Activated naive CD8-positive, alpha-beta T cell treated with anti-CD3 and anti-CD28 coated beads for 36 hours (primary cell): Measurements from ENCODE around the gene DUSP16. TPM values are rescaled to one million over a fixed set of nuclear protein-coding genes. Genes with fewer than 3 reads are reported as not detected.
A peak's percentile ranks its signal among the peaks of the same experiment; 100 is the strongest.
"Not testable (repeated sequence)": the region's sequence is repeated elsewhere in the genome, so short reads cannot be mapped to it uniquely, and the experiment has no call there.

Source experiments
- DNase-seq: peaks from one replicate; pipeline ENCODE4 v3.0.0; 2021
- H3K27ac Mint-ChIP-seq: one replicate; pipeline ENCODE4 v1.8.0; 2022; ENCODE audit warnings: mild to moderate bottlenecking, moderate library complexity, mixed read lengths
- H3K27me3 Mint-ChIP-seq: one replicate; pipeline ENCODE4 v1.8.0; 2022; ENCODE audit warnings: mild to moderate bottlenecking, mixed read lengths
- H3K36me3 Mint-ChIP-seq: one replicate; pipeline ENCODE4 v1.8.0; 2021; ENCODE audit warnings: mild to moderate bottlenecking, mixed read lengths
- H3K4me1 Mint-ChIP-seq: one replicate; pipeline ENCODE4 v1.8.0; 2021; ENCODE audit warnings: mixed read lengths
- H3K4me3 Mint-ChIP-seq: one replicate; pipeline ENCODE4 v1.8.0; 2022; ENCODE audit warnings: mild to moderate bottlenecking, moderate library complexity, mixed read lengths
- H3K9me3 Mint-ChIP-seq: one replicate; pipeline ENCODE4 v1.8.0; 2022; ENCODE audit warnings: mixed read lengths
- total RNA-seq, 2 experiments: library from RNA; stranded (reverse); gene quantifications; one replicate each; pipeline ENCODE4 v1.2.3, GENCODE V29; 2021

Gene DUSP16
- 10 to 100 TPM; 21.6 to 24.4 TPM for total RNA-seq

GRCh38 chr12:12562585-12563261, at the start of gene DUSP16:
TSS of gene DUSP16 (minus strand) at chr12:12562863. CDS start at chr12:12521098, 41,765 bp downstream.
- peaks cover 16% of the 10 kb centered on the region for H3K36me3 Mint-ChIP-seq
- no peaks in the 10 kb centered on the region for H3K27me3 Mint-ChIP-seq
- peaks cover 20% of the 10 kb centered on the region for H3K4me1 Mint-ChIP-seq
- peak; percentile 76 for DNase-seq
- H3K4me3 Mint-ChIP-seq = peak within 1 kb of the TSS; percentile 83
- H3K9me3 Mint-ChIP-seq = no peaks in the 10 kb centered on the region
- peak within 1 kb of the TSS; percentile 91 for H3K27ac Mint-ChIP-seq

- DNase-seq = no peak
- Mint-ChIP-seq H3K27me3 (no peaks in the 10 kb centered on the region), H3K4me3 (peak overlapping the region; percentile 81), H3K9me3 (peaks cover 3% of the 10 kb centered on the region), H3K27ac (peak overlapping the region; percentile 98), H3K36me3 (peaks cover 14% of the 10 kb centered on the region), H3K4me1 (peaks cover 33% of the 10 kb centered on the region)
These were observed 49.7 kb upstream of the DUSP16 start for GRCh38 chr12:12612358-12612757.

- DNase-seq = peak; percentile 87
- H3K4me3 Mint-ChIP-seq = peak within 1 kb of the TSS; percentile 81
- peaks cover 10% of the 10 kb centered on the region for H3K36me3 Mint-ChIP-seq
- H3K4me1 Mint-ChIP-seq = peaks cover 32% of the 10 kb centered on the region
- no peaks in the 10 kb centered on the region for H3K27me3 Mint-ChIP-seq
- peaks cover 3% of the 10 kb centered on the region for H3K9me3 Mint-ChIP-seq
- peak within 1 kb of the TSS; percentile 98 for H3K27ac Mint-ChIP-seq
These were observed 49.0 kb upstream of the DUSP16 start, which contains the start of gene CREBL2 for GRCh38 chr12:12611512-12612306. TSS of gene CREBL2 (plus strand) at chr12:12611876. CDS start at chr12:12612173, 297 bp downstream.

GRCh38 chr12:12610711-12611110, 48.0 kb upstream of the DUSP16 start:
- peaks cover 27% of the 10 kb centered on the region for H3K4me1 Mint-ChIP-seq
- DNase-seq = no peak
- peaks cover 8% of the 10 kb centered on the region for H3K36me3 Mint-ChIP-seq
- peak overlapping the region; percentile 98 for H3K27ac Mint-ChIP-seq
- peaks cover 3% of the 10 kb centered on the region for H3K9me3 Mint-ChIP-seq
- H3K4me3 Mint-ChIP-seq = peak overlapping the region; percentile 81
- no peaks in the 10 kb centered on the region for H3K27me3 Mint-ChIP-seq

GRCh38 chr12:12609692-12610091, 47.0 kb upstream of the DUSP16 start:
- DNase-seq = no peak
- Mint-ChIP-seq H3K4me1 (peaks cover 27% of the 10 kb centered on the region), H3K36me3 (peaks cover 6% of the 10 kb centered on the region), H3K27me3 (no peaks in the 10 kb centered on the region), H3K9me3 (peaks cover 3% of the 10 kb centered on the region), H3K4me3 (no peak overlapping the region), H3K27ac (no peak overlapping the region)

GRCh38 chr12:12608557-12608957, 45.9 kb upstream of the DUSP16 start:
- no peak for DNase-seq
- peaks cover 3% of the 10 kb centered on the region for H3K36me3 Mint-ChIP-seq
- H3K27me3 Mint-ChIP-seq = no peaks in the 10 kb centered on the region
- peaks cover 22% of the 10 kb centered on the region for H3K4me1 Mint-ChIP-seq
- H3K9me3 Mint-ChIP-seq = peaks cover 3% of the 10 kb centered on the region
- no peak overlapping the region for H3K27ac Mint-ChIP-seq
- no peak overlapping the region for H3K4me3 Mint-ChIP-seq

GRCh38 chr12:12606781-12607589, 44.3 kb upstream of the DUSP16 start:
- Mint-ChIP-seq H3K4me1 (peaks cover 13% of the 10 kb centered on the region), H3K27me3 (no peaks in the 10 kb centered on the region), H3K9me3 (peaks cover 3% of the 10 kb centered on the region), H3K36me3 (peaks cover 2% of the 10 kb centered on the region), H3K4me3 (no peak overlapping the region), H3K27ac (peak overlapping the region; percentile 66)
- DNase-seq = no peak

GRCh38 chr12:12604740-12605139, 42.1 kb upstream of the DUSP16 start:
- Mint-ChIP-seq H3K36me3 (no peaks in the 10 kb centered on the region), H3K9me3 (no peaks in the 10 kb centered on the region), H3K27me3 (no peaks in the 10 kb centered on the region), H3K27ac (no peak overlapping the region), H3K4me1 (peaks cover 9% of the 10 kb centered on the region), H3K4me3 (no peak overlapping the region)
- no peak for DNase-seq

- Mint-ChIP-seq H3K27ac (no peak overlapping the region), H3K9me3 (no peaks in the 10 kb centered on the region), H3K4me1 (no peaks in the 10 kb centered on the region), H3K27me3 (no peaks in the 10 kb centered on the region), H3K4me3 (no peak overlapping the region), H3K36me3 (no peaks in the 10 kb centered on the region)
- no peak for DNase-seq
These were observed 38.0 kb upstream of the DUSP16 start for GRCh38 chr12:12600659-12601058.

GRCh38 chr12:12599750-12600643, 37.3 kb upstream of the DUSP16 start:
- Mint-ChIP-seq H3K4me1 (no peaks in the 10 kb centered on the region), H3K4me3 (no peak overlapping the region), H3K27me3 (no peaks in the 10 kb centered on the region), H3K36me3 (no peaks in the 10 kb centered on the region), H3K9me3 (no peaks in the 10 kb centered on the region), H3K27ac (no peak overlapping the region)
- DNase-seq = no peak

- DNase-seq = no peak
- H3K4me1 Mint-ChIP-seq = no peaks in the 10 kb centered on the region
- H3K4me3 Mint-ChIP-seq = no peak overlapping the region
- H3K9me3 Mint-ChIP-seq = no peaks in the 10 kb centered on the region
- no peaks in the 10 kb centered on the region for H3K36me3 Mint-ChIP-seq
- no peaks in the 10 kb centered on the region for H3K27me3 Mint-ChIP-seq
- no peak overlapping the region for H3K27ac Mint-ChIP-seq
These were observed 36.2 kb upstream of the DUSP16 start for GRCh38 chr12:12598864-12599263.

- H3K4me3 Mint-ChIP-seq, H3K27ac Mint-ChIP-seq, H3K9me3 Mint-ChIP-seq, DNase-seq, H3K27me3 Mint-ChIP-seq, H3K4me1 Mint-ChIP-seq, H3K36me3 Mint-ChIP-seq: not testable (repeated sequence)
These were observed 33.9 kb upstream of the DUSP16 start for GRCh38 chr12:12596598-12596997.

- H3K36me3 Mint-ChIP-seq, H3K27ac Mint-ChIP-seq, H3K27me3 Mint-ChIP-seq, DNase-seq, H3K9me3 Mint-ChIP-seq, H3K4me3 Mint-ChIP-seq, H3K4me1 Mint-ChIP-seq: not testable (repeated sequence)
These were observed 33.3 kb upstream of the DUSP16 start for GRCh38 chr12:12595929-12596328.

- no peak for DNase-seq
- H3K4me3 Mint-ChIP-seq = no peak overlapping the region
- no peaks in the 10 kb centered on the region for H3K36me3 Mint-ChIP-seq
- H3K27me3 Mint-ChIP-seq = peaks cover 4% of the 10 kb centered on the region
- H3K9me3 Mint-ChIP-seq = no peaks in the 10 kb centered on the region
- H3K27ac Mint-ChIP-seq = no peak overlapping the region
- peaks cover 2% of the 10 kb centered on the region for H3K4me1 Mint-ChIP-seq
These were observed 30.3 kb upstream of the DUSP16 start for GRCh38 chr12:12592930-12593329.
